ENCODE data around the gene MRC2.
"Not testable (repeated sequence)": the region's sequence is repeated elsewhere in the genome, so short reads cannot be mapped to it uniquely, and the experiment has no call there.

MRC2 gene

GRCh38 chr17:62681939-62682381 lies 54.5 kb downstream of the MRC2 start:
- DNase-seq: no peak

GRCh38 chr17:62684179-62684578 lies 56.7 kb downstream of the MRC2 start:
- DNase-seq: no peak

GRCh38 chr17:62687997-62688396 lies 60.5 kb downstream of the MRC2 start:
- DNase-seq: no peak

- no peak for DNase-seq
Measured at GRCh38 chr17:62688398-62689160, 61.1 kb downstream of the MRC2 start.

- no peak for DNase-seq
Measured at GRCh38 chr17:62689441-62690167, 62.1 kb downstream of the MRC2 start.

- no peak for DNase-seq
Measured at GRCh38 chr17:62690168-62690897, 62.9 kb downstream of the MRC2 start.

- not testable (repeated sequence) for DNase-seq
Measured at GRCh38 chr17:62691589-62691915, 64.1 kb downstream of the MRC2 start.

GRCh38 chr17:62692159-62692651 lies 64.7 kb downstream of the MRC2 start:
- no peak for DNase-seq

GRCh38 chr17:62692721-62693431 lies 65.4 kb downstream of the MRC2 start:
- DNase-seq: no peak

- DNase-seq: no peak
Measured at GRCh38 chr17:62693616-62694409, 66.3 kb downstream of the MRC2 start.

- not testable (repeated sequence) for DNase-seq
Measured at GRCh38 chr17:62695093-62695738, 67.7 kb downstream of the MRC2 start.

- no peak for DNase-seq
Measured at GRCh38 chr17:62696256-62696655, 68.8 kb downstream of the MRC2 start.

- DNase-seq: no peak
Measured at GRCh38 chr17:62696726-62697490, 69.4 kb downstream of the MRC2 start.

GRCh38 chr17:62698459-62698858 lies 71.0 kb downstream of the MRC2 start:
- DNase-seq: not testable (repeated sequence)

- no peak for DNase-seq
Measured at GRCh38 chr17:62700964-62701705, 73.7 kb downstream of the MRC2 start.

GRCh38 chr17:62701706-62702085 lies 74.2 kb downstream of the MRC2 start:
- DNase-seq: no peak

- DNase-seq: no peak
Measured at GRCh38 chr17:62702746-62703260, 75.3 kb downstream of the MRC2 start.

- no peak for DNase-seq
Measured at GRCh38 chr17:62703261-62703775, 75.8 kb downstream of the MRC2 start.

- DNase-seq: peak; percentile 33
Measured at GRCh38 chr17:62703776-62704380, 76.4 kb downstream of the MRC2 start.

All from KG1 (cell line).